Retina (tissue), 1 donor: Measurements from ENCODE around the gene SLC7A6.

Experiments
- DNase-seq: peaks from one replicate; pipeline ENCODE4 v3.0.0-alpha.2; 2016

SLC7A6 gene

GRCh38 chr16:68310774-68311511, 46.6 kb downstream of the SLC7A6 start, which contains the start of the genes PRMT7 and SLC7A6OS:
Gene PRMT7 (plus strand): TSS chr16:68311019. CDS start chr16:68315980, 4,961 bp downstream.
Gene SLC7A6OS (minus strand): TSS chr16:68310946. CDS start chr16:68310926, 20 bp downstream.
- peak; percentile 96 for DNase-seq

GRCh38 chr16:68313116-68313515, 48.8 kb downstream of the SLC7A6 start:
- DNase-seq: no peak

- no peak for DNase-seq
Measured at GRCh38 chr16:68319185-68319908, 55.0 kb downstream of the SLC7A6 start.

- DNase-seq: no peak
Measured at GRCh38 chr16:68324336-68324735, 60.0 kb downstream of the SLC7A6 start.

- no peak for DNase-seq
Measured at GRCh38 chr16:68324780-68325357, 60.5 kb downstream of the SLC7A6 start.

- peak; percentile 80 for DNase-seq
Measured at GRCh38 chr16:68328151-68328859, 64.0 kb downstream of the SLC7A6 start.

GRCh38 chr16:68328860-68329390, 64.6 kb downstream of the SLC7A6 start:
- DNase-seq: no peak

GRCh38 chr16:68331879-68332410, 67.6 kb downstream of the SLC7A6 start:
- DNase-seq: no peak

GRCh38 chr16:68332411-68333121, 68.2 kb downstream of the SLC7A6 start:
- no peak for DNase-seq

GRCh38 chr16:68335175-68335574, 70.8 kb downstream of the SLC7A6 start:
- no peak for DNase-seq

- no peak for DNase-seq
Measured at GRCh38 chr16:68338326-68339119, 74.2 kb downstream of the SLC7A6 start.

GRCh38 chr16:68339214-68339613, 74.9 kb downstream of the SLC7A6 start:
- no peak for DNase-seq

- DNase-seq: no peak
Measured at GRCh38 chr16:68342620-68343019, 78.3 kb downstream of the SLC7A6 start.

GRCh38 chr16:68343137-68343536, 78.8 kb downstream of the SLC7A6 start:
- no peak for DNase-seq

GRCh38 chr16:68344252-68344651, 79.9 kb downstream of the SLC7A6 start:
- no peak for DNase-seq

- DNase-seq: no peak
Measured at GRCh38 chr16:68345351-68345810, 81.1 kb downstream of the SLC7A6 start.

GRCh38 chr16:68345958-68346635, 81.8 kb downstream of the SLC7A6 start:
- DNase-seq: no peak

GRCh38 chr16:68346892-68347480, 82.7 kb downstream of the SLC7A6 start:
- no peak for DNase-seq

- no peak for DNase-seq
Measured at GRCh38 chr16:68347605-68348004, 83.3 kb downstream of the SLC7A6 start.
